GM18519 (cell line): ENCODE data around the gene NFATC1.
"Not testable (repeated sequence)": the region's sequence is repeated elsewhere in the genome, so short reads cannot be mapped to it uniquely, and the experiment has no call there.

Experiments
- ATAC-seq: cut with Tn5 transposase; IDR thresholded peaks from one replicate; pipeline ENCODE4 v1.9.1; 2021; ENCODE audit warnings: mild to moderate bottlenecking, moderate library complexity; ENCODE audit not compliant: unreplicated experiment, low FRiP score

The NFATC1 gene

GRCh38 chr18:79468119-79468789 lies 72.5 kb downstream of the NFATC1 start:
- ATAC-seq = no peak

- no peak for ATAC-seq
Observed at GRCh38 chr18:79469309-79469708, 73.6 kb downstream of the NFATC1 start.

- no peak for ATAC-seq
Observed at GRCh38 chr18:79469751-79470505, 74.2 kb downstream of the NFATC1 start.

GRCh38 chr18:79470547-79470946 lies 74.8 kb downstream of the NFATC1 start:
- ATAC-seq = no peak

- ATAC-seq = no peak
Observed at GRCh38 chr18:79471046-79471445, 75.3 kb downstream of the NFATC1 start.

- ATAC-seq = no peak
Observed at GRCh38 chr18:79471597-79471996, 75.9 kb downstream of the NFATC1 start.

- ATAC-seq = no peak
Observed at GRCh38 chr18:79472176-79472575, 76.4 kb downstream of the NFATC1 start.

- no peak for ATAC-seq
Observed at GRCh38 chr18:79472946-79473345, 77.2 kb downstream of the NFATC1 start.

GRCh38 chr18:79476031-79476917 lies 80.5 kb downstream of the NFATC1 start:
- no peak for ATAC-seq

GRCh38 chr18:79476918-79477571 lies 81.3 kb downstream of the NFATC1 start:
- ATAC-seq = no peak

GRCh38 chr18:79477711-79478483 lies 82.2 kb downstream of the NFATC1 start:
- no peak for ATAC-seq

GRCh38 chr18:79478484-79479115 lies 82.9 kb downstream of the NFATC1 start:
- no peak for ATAC-seq

GRCh38 chr18:79479116-79479760 lies 83.5 kb downstream of the NFATC1 start:
- no peak for ATAC-seq

GRCh38 chr18:79479761-79480161 lies 84.0 kb downstream of the NFATC1 start:
- ATAC-seq = no peak

GRCh38 chr18:79480171-79481045 lies 84.7 kb downstream of the NFATC1 start:
- ATAC-seq = no peak

- no peak for ATAC-seq
Observed at GRCh38 chr18:79481046-79481790, 85.5 kb downstream of the NFATC1 start.

GRCh38 chr18:79483393-79483792 lies 87.7 kb downstream of the NFATC1 start:
- not testable (repeated sequence) for ATAC-seq
